CD14-positive monocyte (primary cell): ENCODE data around the gene MRRF. TPM values are rescaled to one million over a fixed set of nuclear protein-coding genes. Genes with fewer than 3 reads are reported as not detected.

Experiments used
- DNase-seq, 3 donors: peaks; one replicate each; pipeline ENCODE4 v3.0.0-alpha.2; 2011 to 2022
- H2AFZ ChIP-seq: 2 replicates; pipeline ENCODE4 v1.6.0; 2012; ENCODE audit warnings: mild to moderate bottlenecking, low read depth, low read length, inconsistent platforms; ENCODE audit not compliant: insufficient read depth, poor library complexity, severe bottlenecking
- H3K27ac ChIP-seq, 2 donors: 1 replicate in 1 of 2; 2 replicates in 1 of 2; pipeline ENCODE4 v1.5.1; 2012 to 2013; ENCODE audit warnings: low read length in 2 of 2, control low read depth in 1 of 2, inconsistent platforms in 1 of 2, low read depth in 1 of 2, mild to moderate bottlenecking in 1 of 2
- H3K27me3 ChIP-seq, 2 donors: one replicate each; pipeline versions ENCODE4 v1.6.0 to v1.6.1; 2011 to 2013; ENCODE audit warnings: low read length in 2 of 2; ENCODE audit not compliant: control insufficient read depth in 2 of 2, insufficient read depth in 2 of 2
- H3K36me3 ChIP-seq, 2 donors: replicated peaks in 1 of 2; 1 replicate in 1 of 2; 2 replicates in 1 of 2; pipeline versions ENCODE4 v1.5.1 to v1.6.1; 2012 to 2013; ENCODE audit warnings: low read length in 2 of 2, control low read depth in 1 of 2, inconsistent platforms in 1 of 2, mild to moderate bottlenecking in 1 of 2; ENCODE audit not compliant: insufficient read depth in 2 of 2, control insufficient read depth in 1 of 2
- H3K4me1 ChIP-seq, 2 donors: 1 replicate in 1 of 2; 2 replicates in 1 of 2; pipeline versions ENCODE4 v1.5.1 to v1.6.1; 2012 to 2013; ENCODE audit warnings: low read length in 2 of 2, control low read depth in 1 of 2, inconsistent platforms in 1 of 2, mild to moderate bottlenecking in 1 of 2, moderate library complexity in 1 of 2; ENCODE audit not compliant: insufficient read depth in 2 of 2, control insufficient read depth in 1 of 2
- H3K4me2 ChIP-seq: replicated peaks from 2 replicates; pipeline ENCODE3; 2012; ENCODE audit warnings: low read length, moderate library complexity, mild to moderate bottlenecking; ENCODE audit not compliant: poor library complexity, severe bottlenecking; ENCODE audit errors: extremely low read depth
- H3K4me3 ChIP-seq, 3 experiments: fragments of 200-600 bp in 1 of 3; sonication (generic) in 1 of 3; replicated peaks in 1 of 3; 1 replicate in 2 of 3; 2 replicates in 1 of 3; pipeline ENCODE4 v1.5.1; 2011 to 2013; ENCODE audit warnings: low read length in 3 of 3, mild to moderate bottlenecking in 3 of 3, control low read depth in 2 of 3, low read depth in 2 of 3, inconsistent platforms in 1 of 3, moderate library complexity in 1 of 3
- H3K79me2 ChIP-seq: 2 replicates; pipeline ENCODE4 v1.6.0; 2012; ENCODE audit warnings: mild to moderate bottlenecking, control low read depth, inconsistent platforms, low read length, moderate library complexity; ENCODE audit not compliant: insufficient read depth
- H3K9ac ChIP-seq: 2 replicates; pipeline ENCODE4 v1.6.0; 2017; ENCODE audit warnings: low read length, mild to moderate bottlenecking; ENCODE audit not compliant: insufficient read depth, poor library complexity, severe bottlenecking
- H3K9me3 ChIP-seq, 2 donors: replicated peaks in 1 of 2; 1 replicate in 1 of 2; 2 replicates in 1 of 2; pipeline versions ENCODE4 v1.5.1 to v1.6.1; 2012 to 2013; ENCODE audit warnings: low read length in 2 of 2, control low read depth in 1 of 2; ENCODE audit not compliant: control insufficient read depth in 1 of 2, insufficient read depth in 1 of 2
- H4K20me1 ChIP-seq: 2 replicates; pipeline ENCODE4 v1.6.0; 2012; ENCODE audit warnings: mild to moderate bottlenecking, low read length, control low read depth, moderate library complexity; ENCODE audit not compliant: insufficient read depth
- H3K27ac Mint-ChIP-seq, 7 donors: one replicate each; pipeline ENCODE4 v1.8.0; 2020; ENCODE audit warnings: mild to moderate bottlenecking in 7 of 7, mixed read lengths in 7 of 7, moderate library complexity in 6 of 7, inconsistent platforms in 2 of 7
- H3K27me3 Mint-ChIP-seq, 3 donors: one replicate each; pipeline ENCODE4 v1.8.0; 2021 to 2022; ENCODE audit warnings: low read depth in 3 of 3, mild to moderate bottlenecking in 3 of 3, mixed read lengths in 3 of 3, moderate library complexity in 3 of 3, inconsistent platforms in 1 of 3
- H3K36me3 Mint-ChIP-seq, 2 donors: one replicate each; pipeline ENCODE4 v1.8.0; 2020; ENCODE audit warnings: mixed read lengths in 2 of 2, inconsistent platforms in 1 of 2, mild to moderate bottlenecking in 1 of 2
- H3K4me1 Mint-ChIP-seq: one replicate; pipeline ENCODE4 v1.8.0; 2020; ENCODE audit warnings: mild to moderate bottlenecking, mixed read lengths
- H3K4me3 Mint-ChIP-seq, 2 donors: one replicate each; pipeline ENCODE4 v1.8.0; 2020; ENCODE audit warnings: mild to moderate bottlenecking in 2 of 2, mixed read lengths in 2 of 2, moderate library complexity in 1 of 2
- H3K9me3 Mint-ChIP-seq, 7 donors: one replicate each; pipeline ENCODE4 v1.8.0; 2020 to 2022; ENCODE audit warnings: mixed read lengths in 7 of 7, mild to moderate bottlenecking in 6 of 7, moderate library complexity in 6 of 7, inconsistent platforms in 2 of 7
- WGBS: methylation state at CpG from one replicate; pipeline ENCODE4 v1.1.5; 2013; ENCODE audit warnings: missing lambda C conversion rate; ENCODE audit not compliant: insufficient coverage; 5-methylcytosine and 5-hydroxymethylcytosine counted together
- intact Hi-C, 2 donors: fragments of 100-400 bp; cut with micrococcal nuclease; formaldehyde crosslinking; loops; one replicate each; pipeline versions ENCODE4 v1.15.0 to v1.15.1; 2023
- polyA plus RNA-seq, 3 donors: library from polyadenylated mRNA; depleted of rRNA in 1 of 3; unstranded in 2 of 3; stranded (reverse) in 1 of 3; fragments of 300-500 nt in 2 of 3; fragments of >200 nt in 1 of 3; fragmentation: Illumina TruSeq in 2 of 3; gene quantifications; 1 replicate in 2 of 3; 2 replicates in 1 of 3; pipeline ENCODE4 v1.2.3, GENCODE V29; 2012 to 2021
- TF ChIP-seq, protein P1 (sequence below): fragments of 200-600 bp; IDR thresholded peaks from one replicate; pipeline ENCODE4 v1.8.0; 2022; ENCODE audit warnings: antibody characterized with exemption, mild to moderate bottlenecking

Gene MRRF
- polyA plus RNA-seq, 3 donors: 16.0 to 34.4 (median 16.2) TPM

DNA sequence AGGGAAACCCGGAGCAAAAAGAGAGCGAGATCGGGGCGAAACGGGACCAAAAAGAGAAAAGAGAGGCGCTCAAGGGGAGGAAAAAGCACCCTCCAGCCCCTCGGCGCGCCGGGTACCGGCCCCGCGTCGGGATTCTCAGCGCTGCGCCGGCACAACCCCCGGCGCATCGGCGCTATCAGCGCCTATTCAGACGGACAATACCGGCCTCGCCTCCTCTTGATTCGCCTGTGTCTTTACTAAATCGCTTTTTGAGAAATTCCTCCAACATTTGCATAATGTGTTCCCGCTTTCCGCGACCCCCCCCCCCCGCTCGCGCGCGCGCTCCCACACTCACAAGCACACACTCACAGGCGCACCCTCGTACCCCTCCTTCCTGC, 36.5 kb upstream of the MRRF start:
- Mint-ChIP-seq H3K27ac (no peak overlapping the region), H3K4me1 (peaks cover 13% of the 10 kb centered on the region), H3K27me3 (peaks cover 27 to 47% (median 38%) of the 10 kb centered on the region in 3 donors), H3K4me3 (peak overlapping the region; percentile 61 to 84), H3K9me3 (peaks cover 0 to 16% (median 5%) of the 10 kb centered on the region in 7 donors), H3K36me3 (no peaks in the 10 kb centered on the region)
- WGBS: under 1% methylated on average over 32 of the region's 38 CpGs
- H3K36me3 ChIP-seq: no peaks in the 10 kb centered on the region
- peak overlapping the region; percentile 56 for H3K4me2 ChIP-seq
- H3K4me3 ChIP-seq: peak overlapping the region in 1 of 3 experiments; percentile 36
- H3K79me2 ChIP-seq: no peaks in the 10 kb centered on the region
- peaks cover 0 to 13% of the 10 kb centered on the region in 2 donors for H3K9me3 ChIP-seq
- peaks cover 0 to 6% of the 10 kb centered on the region in 2 donors for H3K4me1 ChIP-seq
- no peak overlapping the region for H3K9ac ChIP-seq
- no peak overlapping the region for H2AFZ ChIP-seq
- H3K27ac ChIP-seq: no peak overlapping the region
- H3K27me3 ChIP-seq: peaks cover 36 to 56% of the 10 kb centered on the region in 2 donors
- no peaks in the 10 kb centered on the region for H4K20me1 ChIP-seq
- TF ChIP-seq, protein P1, sequence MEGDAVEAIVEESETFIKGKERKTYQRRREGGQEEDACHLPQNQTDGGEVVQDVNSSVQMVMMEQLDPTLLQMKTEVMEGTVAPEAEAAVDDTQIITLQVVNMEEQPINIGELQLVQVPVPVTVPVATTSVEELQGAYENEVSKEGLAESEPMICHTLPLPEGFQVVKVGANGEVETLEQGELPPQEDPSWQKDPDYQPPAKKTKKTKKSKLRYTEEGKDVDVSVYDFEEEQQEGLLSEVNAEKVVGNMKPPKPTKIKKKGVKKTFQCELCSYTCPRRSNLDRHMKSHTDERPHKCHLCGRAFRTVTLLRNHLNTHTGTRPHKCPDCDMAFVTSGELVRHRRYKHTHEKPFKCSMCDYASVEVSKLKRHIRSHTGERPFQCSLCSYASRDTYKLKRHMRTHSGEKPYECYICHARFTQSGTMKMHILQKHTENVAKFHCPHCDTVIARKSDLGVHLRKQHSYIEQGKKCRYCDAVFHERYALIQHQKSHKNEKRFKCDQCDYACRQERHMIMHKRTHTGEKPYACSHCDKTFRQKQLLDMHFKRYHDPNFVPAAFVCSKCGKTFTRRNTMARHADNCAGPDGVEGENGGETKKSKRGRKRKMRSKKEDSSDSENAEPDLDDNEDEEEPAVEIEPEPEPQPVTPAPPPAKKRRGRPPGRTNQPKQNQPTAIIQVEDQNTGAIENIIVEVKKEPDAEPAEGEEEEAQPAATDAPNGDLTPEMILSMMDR: no peak
- DNase-seq: no peak
- intact Hi-C loops: no loop called here

GRCh38 chr9:122228568-122229484, 35.9 kb upstream of the MRRF start, which contains the start of gene LHX6:
LHX6 (minus strand) TSS chr9:122228957; CDS start chr9:122228740, 217 bp downstream.
- intact Hi-C loops: no loop called here
- no peak within 1 kb of the TSS for H3K27ac Mint-ChIP-seq
- peak in 1 of 3 donors; percentile 17 for DNase-seq
- H3K36me3 Mint-ChIP-seq: no peaks in the 10 kb centered on the region
- H3K4me1 Mint-ChIP-seq: peaks cover 12% of the 10 kb centered on the region
- Histone ChIP-seq H3K9me3 (peaks cover 0 to 13% of the 10 kb centered on the region in 2 donors), H2AFZ (no peak within 1 kb of the TSS), H3K79me2 (no peaks in the 10 kb centered on the region), H3K4me2 (peak within 1 kb of the TSS; percentile 56), H3K4me3 (peak within 1 kb of the TSS in 1 of 3 experiments; percentile 36), H4K20me1 (no peaks in the 10 kb centered on the region), H3K4me1 (peaks cover 0 to 6% of the 10 kb centered on the region in 2 donors), H3K9ac (no peak within 1 kb of the TSS), H3K27ac (no peak within 1 kb of the TSS), H3K27me3 (peaks cover 36 to 52% of the 10 kb centered on the region in 2 donors), H3K36me3 (no peaks in the 10 kb centered on the region)
- H3K9me3 Mint-ChIP-seq: peaks cover 0 to 16% (median 5%) of the 10 kb centered on the region in 7 donors
- 5% methylated on average over 56 of the region's 70 CpGs for WGBS
- peaks cover 23 to 42% (median 36%) of the 10 kb centered on the region in 3 donors for H3K27me3 Mint-ChIP-seq
- H3K4me3 Mint-ChIP-seq: peak within 1 kb of the TSS; percentile 61 to 84
- TF ChIP-seq, protein P1: no peak
